Activated CD8-positive, alpha-beta memory T cell treated with anti-CD3 and anti-CD28 coated beads for 4 hours (primary cell): ENCODE data around the gene SEC61A1.

Experiments used
- DNase-seq, 2 donors: peaks; one replicate each; pipeline ENCODE4 v3.0.0-alpha.2; 2020; ENCODE audit warnings: low read depth in 2 of 2

The SEC61A1 gene

GRCh38 chr3:128051837-128052594 is at the start of gene SEC61A1:
Gene SEC61A1 (plus strand): TSS chr3:128052437. CDS start chr3:128052553, 116 bp downstream.
- DNase-seq = peak; percentile 92

- no peak for DNase-seq
Observed at GRCh38 chr3:128004661-128005060, 47.6 kb upstream of the SEC61A1 start.

- DNase-seq = no peak
Observed at GRCh38 chr3:128006061-128007032, 45.9 kb upstream of the SEC61A1 start.

- DNase-seq = no peak
Observed at GRCh38 chr3:128007033-128007424, 45.2 kb upstream of the SEC61A1 start.

GRCh38 chr3:128009952-128010846 is 42.0 kb upstream of the SEC61A1 start:
- DNase-seq = no peak

- DNase-seq = no peak
Observed at GRCh38 chr3:128011140-128011539, 41.1 kb upstream of the SEC61A1 start.

- DNase-seq = no peak
Observed at GRCh38 chr3:128012050-128012449, 40.2 kb upstream of the SEC61A1 start.

- no peak for DNase-seq
Observed at GRCh38 chr3:128014548-128014947, 37.7 kb upstream of the SEC61A1 start.

GRCh38 chr3:128016502-128016901 is 35.7 kb upstream of the SEC61A1 start:
- DNase-seq = no peak

- DNase-seq = no peak
Observed at GRCh38 chr3:128021768-128022372, 30.4 kb upstream of the SEC61A1 start.

GRCh38 chr3:128033102-128033501 is 19.1 kb upstream of the SEC61A1 start:
- no peak for DNase-seq

GRCh38 chr3:128036119-128036518 is 16.1 kb upstream of the SEC61A1 start:
- DNase-seq = no peak

- DNase-seq = no peak
Observed at GRCh38 chr3:128040041-128040440, 12.2 kb upstream of the SEC61A1 start.

GRCh38 chr3:128040660-128041059 is 11.6 kb upstream of the SEC61A1 start:
- no peak for DNase-seq

- DNase-seq = no peak
Observed at GRCh38 chr3:128041344-128041743, 10.9 kb upstream of the SEC61A1 start.

GRCh38 chr3:128050597-128050996 is 1.6 kb upstream of the SEC61A1 start:
- DNase-seq = no peak

- no peak for DNase-seq
Observed at GRCh38 chr3:128051459-128051836, 789 bp upstream of the SEC61A1 start.

- DNase-seq = no peak
Observed at GRCh38 chr3:128052595-128053351, 536 bp downstream of the SEC61A1 start.

- DNase-seq = no peak
Observed at GRCh38 chr3:128053614-128054013, 1.4 kb downstream of the SEC61A1 start.

- no peak for DNase-seq
Observed at GRCh38 chr3:128054367-128054766, 2.1 kb downstream of the SEC61A1 start.

- DNase-seq = no peak
Observed at GRCh38 chr3:128056258-128056657, 4.0 kb downstream of the SEC61A1 start.
